Progenitor cell of endocrine pancreas (in vitro differentiated cells): ENCODE data around the gene OR5B3. TPM values are rescaled to one million over a fixed set of nuclear protein-coding genes. Genes with fewer than 3 reads are reported as not detected.

ENCODE experiments used
- DNase-seq: peaks from one replicate; pipeline ENCODE4 v3.0.0; 2021; ENCODE audit warnings: low spot score; ENCODE audit not compliant: unreplicated experiment
- H3K27ac Mint-ChIP-seq: 2 replicates; pipeline ENCODE4 v1.8.0; 2021; ENCODE audit warnings: mild to moderate bottlenecking, moderate library complexity, mixed read lengths
- H3K27me3 Mint-ChIP-seq: 2 replicates; pipeline ENCODE4 v1.8.0; 2021; ENCODE audit warnings: mixed read lengths
- H3K36me3 Mint-ChIP-seq: 2 replicates; pipeline ENCODE4 v1.8.0; 2022; ENCODE audit warnings: mixed read lengths; ENCODE audit not compliant: insufficient read depth
- H3K4me1 Mint-ChIP-seq: 2 replicates; pipeline ENCODE4 v1.8.0; 2021; ENCODE audit warnings: low read depth, mixed read lengths
- H3K4me3 Mint-ChIP-seq: 2 replicates; pipeline ENCODE4 v1.8.0; 2021; ENCODE audit warnings: low read depth, mild to moderate bottlenecking, moderate library complexity, mixed read lengths
- H3K9me3 Mint-ChIP-seq: 2 replicates; pipeline ENCODE4 v1.8.0; 2021; ENCODE audit warnings: low read depth, mixed read lengths
- total RNA-seq: library from RNA; stranded (reverse); gene quantifications from 2 replicates; pipeline ENCODE4 v1.2.1, GENCODE V29; 2021
- TF ChIP-seq, protein P1 (sequence below): fragments of 200-600 bp; sonication (generic); IDR thresholded peaks from one replicate; pipeline ENCODE4 v1.5.0; 2021; ENCODE audit warnings: antibody characterized with exemption, mild to moderate bottlenecking; ENCODE audit not compliant: unreplicated experiment

The OR5B3 gene
- total RNA-seq, 1 donor from 2014 or later, result not detected

GRCh38 chr11:58395581-58395980, 11.1 kb downstream of the OR5B3 start:
- no peaks in the 10 kb centered on the region for H3K36me3 Mint-ChIP-seq
- no peak for DNase-seq
- H3K27ac Mint-ChIP-seq, result no peak overlapping the region
- no peaks in the 10 kb centered on the region for H3K27me3 Mint-ChIP-seq
- no peak overlapping the region for H3K4me3 Mint-ChIP-seq
- H3K9me3 Mint-ChIP-seq, result peaks cover 16% of the 10 kb centered on the region
- TF ChIP-seq, protein P1, sequence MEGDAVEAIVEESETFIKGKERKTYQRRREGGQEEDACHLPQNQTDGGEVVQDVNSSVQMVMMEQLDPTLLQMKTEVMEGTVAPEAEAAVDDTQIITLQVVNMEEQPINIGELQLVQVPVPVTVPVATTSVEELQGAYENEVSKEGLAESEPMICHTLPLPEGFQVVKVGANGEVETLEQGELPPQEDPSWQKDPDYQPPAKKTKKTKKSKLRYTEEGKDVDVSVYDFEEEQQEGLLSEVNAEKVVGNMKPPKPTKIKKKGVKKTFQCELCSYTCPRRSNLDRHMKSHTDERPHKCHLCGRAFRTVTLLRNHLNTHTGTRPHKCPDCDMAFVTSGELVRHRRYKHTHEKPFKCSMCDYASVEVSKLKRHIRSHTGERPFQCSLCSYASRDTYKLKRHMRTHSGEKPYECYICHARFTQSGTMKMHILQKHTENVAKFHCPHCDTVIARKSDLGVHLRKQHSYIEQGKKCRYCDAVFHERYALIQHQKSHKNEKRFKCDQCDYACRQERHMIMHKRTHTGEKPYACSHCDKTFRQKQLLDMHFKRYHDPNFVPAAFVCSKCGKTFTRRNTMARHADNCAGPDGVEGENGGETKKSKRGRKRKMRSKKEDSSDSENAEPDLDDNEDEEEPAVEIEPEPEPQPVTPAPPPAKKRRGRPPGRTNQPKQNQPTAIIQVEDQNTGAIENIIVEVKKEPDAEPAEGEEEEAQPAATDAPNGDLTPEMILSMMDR, result no peak
- peaks cover 4% of the 10 kb centered on the region for H3K4me1 Mint-ChIP-seq

GRCh38 chr11:58394195-58394594, 12.5 kb downstream of the OR5B3 start:
- Mint-ChIP-seq H3K27me3 (no peaks in the 10 kb centered on the region), H3K36me3 (no peaks in the 10 kb centered on the region), H3K27ac (no peak overlapping the region), H3K4me3 (no peak overlapping the region), H3K4me1 (peaks cover 4% of the 10 kb centered on the region), H3K9me3 (peaks cover 16% of the 10 kb centered on the region)
- TF ChIP-seq, protein P1, result no peak
- DNase-seq, result no peak

- H3K4me3 Mint-ChIP-seq, result no peak overlapping the region
- no peaks in the 10 kb centered on the region for H3K36me3 Mint-ChIP-seq
- H3K9me3 Mint-ChIP-seq, result peaks cover 16% of the 10 kb centered on the region
- H3K27ac Mint-ChIP-seq, result no peak overlapping the region
- peaks cover 4% of the 10 kb centered on the region for H3K4me1 Mint-ChIP-seq
- H3K27me3 Mint-ChIP-seq, result no peaks in the 10 kb centered on the region
- DNase-seq, result no peak
- TF ChIP-seq, protein P1, result no peak
Measured at GRCh38 chr11:58392746-58393145, 13.9 kb downstream of the OR5B3 start.

- Mint-ChIP-seq H3K27me3 (no peaks in the 10 kb centered on the region), H3K27ac (no peak overlapping the region), H3K4me3 (no peak overlapping the region), H3K36me3 (no peaks in the 10 kb centered on the region), H3K9me3 (peaks cover 16% of the 10 kb centered on the region), H3K4me1 (peaks cover 4% of the 10 kb centered on the region)
- no peak for DNase-seq
- TF ChIP-seq, protein P1, result no peak
Measured at GRCh38 chr11:58391879-58392278, 14.8 kb downstream of the OR5B3 start.

DNA sequence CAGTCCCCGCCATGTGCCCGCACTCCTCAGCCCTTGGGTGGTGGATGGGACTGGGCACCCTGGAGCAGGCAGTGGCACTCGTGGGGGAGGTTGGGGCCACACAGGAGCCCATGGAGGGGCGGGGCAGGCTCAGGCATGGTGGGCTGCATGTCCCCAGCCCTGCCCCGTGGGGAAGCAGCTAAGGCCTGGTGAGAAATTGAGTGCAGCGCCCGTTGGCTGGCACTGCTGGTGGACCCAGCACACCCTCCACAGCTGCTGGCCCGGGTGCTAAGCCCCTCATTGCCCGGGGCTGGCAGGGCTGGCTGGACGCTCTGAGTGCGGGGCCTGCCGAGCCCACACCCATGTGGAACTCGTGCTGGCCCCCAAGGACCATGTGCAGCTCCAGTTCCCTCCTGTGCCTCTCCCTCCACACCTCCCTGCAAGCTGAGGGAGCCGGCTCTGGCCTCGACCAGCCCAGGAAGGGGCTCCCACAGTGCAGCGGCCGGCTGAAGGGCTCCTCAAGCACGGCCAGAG, 16.1 kb downstream of the OR5B3 start:
- TF ChIP-seq, protein P1, result no peak
- no peaks in the 10 kb centered on the region for H3K27me3 Mint-ChIP-seq
- peaks cover 4% of the 10 kb centered on the region for H3K4me1 Mint-ChIP-seq
- peaks cover 15% of the 10 kb centered on the region for H3K9me3 Mint-ChIP-seq
- no peak overlapping the region for H3K4me3 Mint-ChIP-seq
- no peak for DNase-seq
- no peaks in the 10 kb centered on the region for H3K36me3 Mint-ChIP-seq
- H3K27ac Mint-ChIP-seq, result no peak overlapping the region
